ENCODE results near the gene ARVCF. TPM values are rescaled to one million over a fixed set of nuclear protein-coding genes. Genes with fewer than 3 reads are reported as not detected.

ARVCF gene
- total and polyA plus RNA-seq, 5 donors: 11.1 to 27.4 (median 20.0) TPM

DNA sequence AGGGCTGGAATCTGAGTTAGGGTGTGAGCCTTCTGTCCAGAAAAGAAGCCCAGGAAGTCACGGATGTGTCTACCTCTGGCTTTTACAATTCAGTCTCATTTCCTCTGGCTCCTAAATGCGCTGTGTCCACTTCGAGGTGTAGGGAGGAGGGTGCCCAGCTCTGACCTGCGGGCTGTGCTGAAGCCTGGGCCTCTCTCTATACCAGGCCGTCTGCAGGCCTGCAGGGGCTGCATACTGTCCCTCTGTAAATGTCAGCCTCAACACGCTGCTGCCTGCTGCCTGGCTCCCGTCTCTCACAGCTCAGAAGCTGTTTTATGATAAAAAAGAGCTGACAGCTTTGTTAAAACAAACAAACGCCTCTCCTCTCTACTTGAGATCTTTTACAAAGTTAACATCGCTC lies 14.5 kb downstream of the ARVCF start:
- ATAC-seq: peak; percentile 29 to 42

GRCh38 chr22:20001082-20001638 lies 15.5 kb downstream of the ARVCF start:
- WGBS: 79% methylated on average over 11 of the region's 11 CpGs
- no peak overlapping the region for H3K27ac ChIP-seq (ENCODE audit: low read length)

More for the DNA sequence above, 14.5 kb downstream of the ARVCF start:
- H3K27ac ChIP-seq (ENCODE audit: low read length): peak overlapping the region; percentile 31
- 44% methylated on average over 9 of the region's 9 CpGs for WGBS
- intact Hi-C loops (cut with DNase I): no loop called here
- DNase-seq: peak; percentile 12 to 58 (median 56)
- no peak overlapping the region for H3K4me3 ChIP-seq (ENCODE audit: low read length)
- peaks cover 11% of the 10 kb centered on the region for H3K4me1 ChIP-seq (ENCODE audit: control insufficient read depth, insufficient read depth, low read length)
- no peaks in the 10 kb centered on the region for H3K27me3 ChIP-seq (ENCODE audit: control insufficient read depth, insufficient read depth)
- H3K9me3 ChIP-seq (ENCODE audit: control insufficient read depth, low read length): no peaks in the 10 kb centered on the region

GRCh38 chr22:20000246-20001081 lies 16.2 kb downstream of the ARVCF start:
- Histone ChIP-seq H3K9me3 (ENCODE audit: control insufficient read depth, low read length) (no peaks in the 10 kb centered on the region), H3K4me1 (ENCODE audit: control insufficient read depth, insufficient read depth, low read length) (peaks cover 14% of the 10 kb centered on the region), H3K27ac (ENCODE audit: low read length) (peak overlapping the region; percentile 9), H3K4me3 (ENCODE audit: low read length) (no peak overlapping the region), H3K27me3 (ENCODE audit: control insufficient read depth, insufficient read depth) (no peaks in the 10 kb centered on the region)
- WGBS: 74% methylated on average over 14 of the region's 14 CpGs
- ATAC-seq: peak; percentile 34 to 64
- intact Hi-C loops (cut with DNase I): no loop called here
- peak; percentile 19 to 83 (median 72) for DNase-seq

More at GRCh38 chr22:20001082-20001638, 15.5 kb downstream of the ARVCF start:
- H3K4me3 ChIP-seq (ENCODE audit: low read length): no peak overlapping the region
- H3K27me3 ChIP-seq (ENCODE audit: control insufficient read depth, insufficient read depth): no peaks in the 10 kb centered on the region
- ATAC-seq (no peak), DNase-seq (peak in 1 of 3 donors; percentile 11)
- intact Hi-C loops (cut with DNase I): no loop called here
- peaks cover 14% of the 10 kb centered on the region for H3K4me1 ChIP-seq (ENCODE audit: control insufficient read depth, insufficient read depth, low read length)
- H3K9me3 ChIP-seq (ENCODE audit: control insufficient read depth, low read length): no peaks in the 10 kb centered on the region

DNA sequence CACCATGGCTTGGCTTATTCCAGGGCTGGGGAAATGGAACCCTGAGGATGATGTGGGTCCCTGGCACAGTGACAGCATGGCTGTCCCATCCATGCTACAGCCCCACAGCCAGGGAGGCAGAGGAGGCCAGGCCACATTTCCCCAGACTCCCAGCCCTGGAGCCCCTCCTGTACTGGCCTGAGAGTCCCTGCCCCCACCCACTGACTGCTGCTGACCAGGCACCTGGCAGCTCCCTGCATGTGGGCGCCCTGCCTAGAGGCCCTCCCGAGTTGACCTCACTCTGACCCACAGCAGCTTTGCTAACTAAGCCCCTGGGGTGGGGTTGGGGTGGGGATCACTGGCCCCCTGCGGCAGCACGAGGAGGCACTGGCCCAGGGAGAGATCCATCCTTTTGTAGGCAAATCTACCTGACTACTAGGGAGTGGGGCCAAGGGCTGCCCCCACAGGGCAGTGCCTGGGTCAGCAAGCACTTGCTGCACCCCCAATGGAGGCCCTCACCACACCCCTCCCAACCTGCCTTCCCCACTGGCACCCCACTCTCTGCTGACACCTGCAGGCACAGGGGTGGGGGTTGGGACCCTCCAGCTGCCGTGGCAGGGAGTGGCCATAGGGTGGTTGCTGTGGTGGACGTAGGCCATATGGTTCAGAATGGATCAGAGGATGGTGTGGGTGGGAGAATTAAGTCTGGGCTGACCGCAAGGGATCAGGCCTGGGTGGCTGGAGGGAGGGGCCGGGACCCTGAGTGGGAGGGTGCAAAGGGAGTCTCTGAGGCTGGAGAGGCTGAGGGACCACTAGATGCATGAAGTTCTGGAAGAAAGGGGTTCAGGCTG lies 17.4 kb downstream of the ARVCF start:
- Histone ChIP-seq H3K9me3 (ENCODE audit: control insufficient read depth, low read length) (no peaks in the 10 kb centered on the region), H3K27me3 (ENCODE audit: control insufficient read depth, insufficient read depth) (no peaks in the 10 kb centered on the region), H3K4me1 (ENCODE audit: control insufficient read depth, insufficient read depth, low read length) (peaks cover 14% of the 10 kb centered on the region), H3K27ac (ENCODE audit: low read length) (no peak overlapping the region), H3K4me3 (ENCODE audit: low read length) (no peak overlapping the region)
- intact Hi-C loops (cut with DNase I): no loop called here
- 68% methylated on average over 8 of the region's 8 CpGs for WGBS
- ATAC-seq (peak; percentile 8 to 17), DNase-seq (peak in 2 of 3 donors; percentile 77 to 78)

GRCh38 chr22:19998232-19998951 lies 18.2 kb downstream of the ARVCF start:
- Histone ChIP-seq H3K4me1 (ENCODE audit: control insufficient read depth, insufficient read depth, low read length) (peaks cover 14% of the 10 kb centered on the region), H3K27ac (ENCODE audit: low read length) (no peak overlapping the region), H3K9me3 (ENCODE audit: control insufficient read depth, low read length) (no peaks in the 10 kb centered on the region), H3K27me3 (ENCODE audit: control insufficient read depth, insufficient read depth) (no peaks in the 10 kb centered on the region), H3K4me3 (ENCODE audit: low read length) (no peak overlapping the region)
- DNase-seq: peak in 2 of 3 donors; percentile 46 to 55
- intact Hi-C loops (cut with DNase I): no loop called here
- ATAC-seq: no peak
- 58% methylated on average over 16 of the region's 16 CpGs for WGBS

GRCh38 chr22:19997561-19998231 lies 18.9 kb downstream of the ARVCF start:
- Histone ChIP-seq H3K4me3 (ENCODE audit: low read length) (no peak overlapping the region), H3K27me3 (ENCODE audit: control insufficient read depth, insufficient read depth) (no peaks in the 10 kb centered on the region), H3K27ac (ENCODE audit: low read length) (no peak overlapping the region), H3K4me1 (ENCODE audit: control insufficient read depth, insufficient read depth, low read length) (peaks cover 15% of the 10 kb centered on the region), H3K9me3 (ENCODE audit: control insufficient read depth, low read length) (no peaks in the 10 kb centered on the region)
- DNase-seq (peak in 2 of 3 donors; percentile 40 to 41), ATAC-seq (no peak)
- 91% methylated on average over 19 of the region's 19 CpGs for WGBS
- intact Hi-C loops (cut with DNase I): no loop called here

DNA sequence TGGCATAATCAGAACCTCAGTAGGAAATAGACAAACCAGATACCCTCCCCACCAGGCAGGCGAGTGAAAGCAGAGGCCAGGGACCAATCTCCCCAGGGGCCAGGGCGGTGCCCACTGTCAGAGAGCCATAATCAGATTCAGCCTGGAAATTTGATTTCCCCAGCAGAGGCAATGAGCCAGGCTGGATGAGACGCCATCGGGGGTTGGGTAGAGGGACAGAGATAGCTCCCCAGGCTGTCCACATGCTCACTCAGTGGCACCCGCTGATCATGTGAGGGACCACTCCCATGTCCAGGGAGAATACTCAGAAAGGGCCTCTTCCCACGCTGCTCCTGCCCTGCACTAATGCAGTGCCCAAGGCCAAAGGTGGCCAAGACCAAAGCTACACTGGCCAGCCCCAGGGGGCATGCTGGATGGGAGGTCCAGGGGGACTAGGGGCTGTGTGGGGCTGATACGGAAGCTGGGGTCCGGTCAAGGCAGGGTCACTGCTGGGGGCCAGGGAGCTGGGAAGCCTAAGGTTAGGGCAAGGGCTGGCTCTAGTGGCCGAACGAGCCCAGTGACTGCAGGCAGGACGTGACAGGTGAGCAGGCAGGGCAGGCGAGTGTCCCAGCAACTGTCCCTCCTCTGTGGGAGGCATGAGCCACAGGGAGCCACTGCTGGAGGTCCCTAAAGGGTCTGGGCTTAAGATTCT lies 19.8 kb downstream of the ARVCF start:
- 78% methylated on average over 12 of the region's 12 CpGs for WGBS
- ATAC-seq: no peak
- H3K4me1 ChIP-seq (ENCODE audit: control insufficient read depth, insufficient read depth, low read length): peaks cover 20% of the 10 kb centered on the region
- no peak overlapping the region for H3K27ac ChIP-seq (ENCODE audit: low read length)
- H3K9me3 ChIP-seq (ENCODE audit: control insufficient read depth, low read length): no peaks in the 10 kb centered on the region
- peak in 2 of 3 donors; percentile 47 to 55 for DNase-seq
- no peaks in the 10 kb centered on the region for H3K27me3 ChIP-seq (ENCODE audit: control insufficient read depth, insufficient read depth)
- intact Hi-C loops (cut with DNase I): no loop called here
- H3K4me3 ChIP-seq (ENCODE audit: low read length): no peak overlapping the region

DNA sequence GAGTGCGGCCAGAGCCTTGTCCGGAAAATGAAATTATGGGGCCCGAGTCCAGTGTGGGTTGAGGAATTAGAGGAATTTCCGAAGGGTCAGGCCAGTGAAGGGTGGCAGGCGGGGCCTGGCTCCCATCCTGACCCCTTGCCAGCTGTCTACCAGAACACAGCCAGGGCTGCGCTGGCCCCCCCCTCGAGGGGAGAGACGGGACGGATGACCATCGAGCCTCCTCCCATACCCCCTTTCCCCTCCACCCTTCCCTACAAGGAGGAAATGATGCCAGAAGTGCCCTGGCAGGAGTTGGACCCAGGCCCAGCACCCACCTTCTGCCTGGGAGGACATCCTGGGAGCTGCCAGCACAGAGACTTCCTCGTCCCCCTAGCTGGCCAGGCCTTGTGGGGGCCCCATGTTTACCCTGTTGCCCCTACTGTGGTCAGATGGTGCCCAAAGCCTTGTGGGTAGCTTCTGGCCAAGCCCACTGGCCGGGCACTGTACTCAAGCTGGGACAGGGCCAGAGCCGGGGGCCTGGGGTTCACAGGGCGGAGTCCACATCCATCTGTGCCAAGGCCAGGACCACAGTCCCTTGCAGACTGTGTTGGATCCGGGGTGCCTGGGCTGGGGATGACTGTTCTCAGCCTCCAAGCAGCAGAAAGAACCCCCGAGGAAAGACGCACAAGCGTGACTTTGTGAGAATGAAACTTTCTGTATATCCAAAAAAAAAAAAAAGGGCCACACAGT lies 20.8 kb downstream of the ARVCF start:
- DNase-seq (peak in 2 of 3 donors; percentile 86 to 87), ATAC-seq (peak; percentile 23 to 36)
- 53% methylated on average over 18 of the region's 18 CpGs for WGBS
- H3K4me3 ChIP-seq (ENCODE audit: low read length): no peak overlapping the region
- H3K4me1 ChIP-seq (ENCODE audit: control insufficient read depth, insufficient read depth, low read length): peaks cover 20% of the 10 kb centered on the region
- H3K27me3 ChIP-seq (ENCODE audit: control insufficient read depth, insufficient read depth): no peaks in the 10 kb centered on the region
- intact Hi-C loops (cut with DNase I): no loop called here
- H3K9me3 ChIP-seq (ENCODE audit: control insufficient read depth, low read length): no peaks in the 10 kb centered on the region
- H3K27ac ChIP-seq (ENCODE audit: low read length): peak overlapping the region; percentile 9

DNA sequence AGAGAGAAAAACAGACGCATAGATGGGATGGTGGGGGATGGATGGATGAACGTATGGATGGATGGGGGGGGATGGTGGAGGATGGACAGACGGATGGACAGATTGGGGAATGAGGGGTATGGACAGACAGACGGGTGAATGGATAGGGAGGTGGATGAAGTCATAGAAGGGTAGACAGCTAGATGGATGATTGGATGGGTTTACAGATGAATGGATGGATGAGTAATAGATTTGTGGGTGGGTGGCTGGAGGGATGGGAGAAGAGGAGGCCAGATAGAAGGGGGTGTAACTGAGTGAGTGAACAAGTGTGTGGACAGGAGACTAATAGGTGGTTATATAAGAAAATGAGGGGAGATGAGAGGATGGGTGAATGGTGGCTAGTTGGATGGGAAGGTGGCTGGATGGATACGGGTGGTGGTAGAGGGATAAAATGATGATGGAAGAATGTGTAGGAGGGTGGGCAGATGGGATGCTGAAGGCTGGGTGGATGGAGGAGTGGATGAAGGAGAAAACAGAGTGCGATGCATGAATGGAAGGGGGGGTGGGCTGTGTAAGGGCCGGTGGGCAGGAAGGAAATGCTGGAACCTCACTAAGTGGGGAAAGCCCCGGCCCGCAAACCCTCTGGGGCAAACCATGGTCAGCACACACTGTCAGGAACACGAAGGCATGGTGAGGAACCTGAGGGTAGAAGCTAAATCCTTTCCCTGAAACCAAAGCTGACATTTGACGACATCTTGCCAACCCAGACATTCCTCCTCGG lies 21.6 kb downstream of the ARVCF start:
- Histone ChIP-seq H3K9me3 (ENCODE audit: control insufficient read depth, low read length) (no peaks in the 10 kb centered on the region), H3K4me1 (ENCODE audit: control insufficient read depth, insufficient read depth, low read length) (peaks cover 20% of the 10 kb centered on the region), H3K27me3 (ENCODE audit: control insufficient read depth, insufficient read depth) (no peaks in the 10 kb centered on the region), H3K27ac (ENCODE audit: low read length) (no peak overlapping the region), H3K4me3 (ENCODE audit: low read length) (no peak overlapping the region)
- no peak for ATAC-seq
- intact Hi-C loops (cut with DNase I): no loop called here
- 70% methylated on average over 12 of the region's 12 CpGs for WGBS
- peak in 1 of 3 donors; percentile 9 for DNase-seq
